H1 (cell line): Measurements from ENCODE around the gene ZDHHC1. TPM values are rescaled to one million over a fixed set of nuclear protein-coding genes. Genes with fewer than 3 reads are reported as not detected.

ENCODE experiments used
- CTCF ChIA-PET: fragments of 300-600 bp; sonication (Branson Sonifier 250); formaldehyde crosslinking; loops from one replicate; lab custom pipeline; 2021; ENCODE audit not compliant: partially characterized antibody; lab: Charles Lee
- POLR2A ChIA-PET: fragments of 300-600 bp; sonication (Branson Sonifier 250); formaldehyde crosslinking; loops from one replicate; lab custom pipeline; 2021; ENCODE audit warnings: inconsistent platforms; ENCODE audit not compliant: partially characterized antibody; lab: Charles Lee
- DNase-seq, 2 experiments: peaks; one replicate each; pipeline versions ENCODE4 v3.0.0 to v3.0.0-alpha.2; 2010 to 2022; ENCODE audit warnings: low spot score in 2 of 2, low read depth in 1 of 2, mixed read lengths in 1 of 2
- FAIRE-seq: peaks from 2 replicates; lab custom pipeline; 2011; peaks lifted over from hg19 to GRCh38; lab: Jason Lieb, UNC
- H2AFZ ChIP-seq: 2 replicates; pipeline ENCODE4 v1.8.1; 2012; ENCODE audit warnings: low read length, inconsistent platforms
- H2AK5ac ChIP-seq: 2 replicates; pipeline ENCODE4 v1.6.1; 2013; ENCODE audit warnings: low read depth, low read length
- H2BK120ac ChIP-seq: replicated peaks from 2 replicates; pipeline ENCODE3; 2013; ENCODE audit warnings: low read depth, low read length, inconsistent platforms
- H2BK12ac ChIP-seq: 2 replicates; pipeline ENCODE4 v1.6.1; 2013; ENCODE audit warnings: low read depth, low read length
- H2BK15ac ChIP-seq: 2 replicates; pipeline ENCODE4 v1.6.1; 2013; ENCODE audit warnings: low read length
- H2BK20ac ChIP-seq: 2 replicates; pipeline ENCODE4 v1.6.1; 2013; ENCODE audit warnings: low read length
- H2BK5ac ChIP-seq: 2 replicates; pipeline ENCODE4 v1.6.1; 2013; ENCODE audit warnings: low read depth, low read length
- H3K14ac ChIP-seq: 2 replicates; pipeline ENCODE4 v1.6.1; 2013; ENCODE audit warnings: inconsistent platforms; ENCODE audit not compliant: insufficient read length
- H3K18ac ChIP-seq: 2 replicates; pipeline ENCODE4 v1.6.1; 2013; ENCODE audit warnings: low read length; ENCODE audit errors: extremely low read depth
- H3K23ac ChIP-seq: 2 replicates; pipeline ENCODE4 v1.6.1; 2013; ENCODE audit warnings: inconsistent platforms; ENCODE audit not compliant: insufficient read length
- H3K23me2 ChIP-seq: 2 replicates; pipeline ENCODE4 v1.6.1; 2013; ENCODE audit warnings: low read depth, low read length
- H3K27ac ChIP-seq: 2 replicates; pipeline ENCODE4 v1.6.1; 2011; ENCODE audit warnings: low read depth, low read length, inconsistent platforms
- H3K27me3 ChIP-seq, 4 experiments: replicated peaks in 1 of 4; 1 replicate in 1 of 4; 2 replicates in 3 of 4; pipeline versions ENCODE4 v1.6.1 to v1.8.1; 2011 to 2013; ENCODE audit warnings: low read length in 3 of 4, mild to moderate bottlenecking in 3 of 4, inconsistent platforms in 2 of 4, mixed read lengths in 2 of 4, moderate library complexity in 1 of 4; ENCODE audit not compliant: control insufficient read depth in 3 of 4, insufficient read depth in 3 of 4; ENCODE audit errors: extremely low read depth in 1 of 4
- H3K36me3 ChIP-seq, 4 experiments: 2 replicates each; pipeline versions ENCODE4 v1.6.1 to v1.8.1; 2011 to 2013; ENCODE audit warnings: mild to moderate bottlenecking in 4 of 4, low read length in 3 of 4, moderate library complexity in 2 of 4, control low read depth in 1 of 4, inconsistent platforms in 1 of 4; ENCODE audit not compliant: insufficient read depth in 4 of 4, control insufficient read depth in 2 of 4
- H3K4ac ChIP-seq: replicated peaks from 2 replicates; pipeline ENCODE3; 2013; ENCODE audit warnings: low read length, low read depth, mixed read lengths, inconsistent platforms; ENCODE audit not compliant: insufficient read length
- H3K4me1 ChIP-seq, 4 experiments: replicated peaks in 1 of 4; 1 replicate in 1 of 4; 2 replicates in 3 of 4; pipeline versions ENCODE4 v1.6.1 to v1.8.1; 2011 to 2013; ENCODE audit warnings: low read length in 3 of 4, inconsistent platforms in 2 of 4, mixed read lengths in 1 of 4; ENCODE audit not compliant: insufficient read depth in 4 of 4, control insufficient read depth in 3 of 4
- H3K4me2 ChIP-seq, 2 experiments: 2 replicates each; pipeline versions ENCODE4 v1.6.1 to v1.8.1; 2011 to 2013; ENCODE audit warnings: low read depth in 2 of 2, low read length in 2 of 2, control low read depth in 1 of 2, inconsistent platforms in 1 of 2, mild to moderate bottlenecking in 1 of 2; ENCODE audit not compliant: insufficient read depth in 1 of 2
- H3K4me3 ChIP-seq, 4 experiments: fragments of 200-600, 300-600 bp in 1 of 4; sonication (generic), shearing (Covaris generic), sonication (Bioruptor Twin) in 1 of 4; 2 replicates each; pipeline versions ENCODE4 v1.5.1 to v1.8.1; 2011 to 2016; ENCODE audit warnings: low read length in 4 of 4, low read depth in 3 of 4, control low read depth in 2 of 4, inconsistent platforms in 2 of 4, mild to moderate bottlenecking in 2 of 4, mixed read lengths in 1 of 4, moderate library complexity in 1 of 4; ENCODE audit not compliant: insufficient read depth in 2 of 4; ENCODE audit errors: extremely low read depth in 1 of 4
- H3K56ac ChIP-seq: replicated peaks from 2 replicates; pipeline ENCODE3; 2013; ENCODE audit warnings: low read depth, mild to moderate bottlenecking, mixed read lengths, low read length, inconsistent platforms; ENCODE audit not compliant: insufficient read length
- H3K79me1 ChIP-seq: 2 replicates; pipeline ENCODE4 v1.6.1; 2013; ENCODE audit warnings: low read depth, low read length, control low read depth
- H3K79me2 ChIP-seq, 2 experiments: 2 replicates each; pipeline versions ENCODE4 v1.6.1 to v1.8.1; 2012 to 2013; ENCODE audit warnings: low read length in 2 of 2, mild to moderate bottlenecking in 2 of 2, inconsistent platforms in 1 of 2; ENCODE audit not compliant: insufficient read depth in 2 of 2, control insufficient read depth in 1 of 2
- H3K9ac ChIP-seq, 4 experiments: replicated peaks in 1 of 4; 1 replicate in 1 of 4; 2 replicates in 3 of 4; pipeline versions ENCODE4 v1.6.1 to v1.8.1; 2011 to 2013; ENCODE audit warnings: low read depth in 3 of 4, low read length in 3 of 4, control low read depth in 2 of 4, mild to moderate bottlenecking in 2 of 4, moderate library complexity in 2 of 4, inconsistent platforms in 1 of 4; ENCODE audit errors: extremely low read depth in 1 of 4
- H3K9me3 ChIP-seq, 2 experiments: 2 replicates each; pipeline versions ENCODE4 v1.6.1 to v1.8.1; 2012 to 2013; ENCODE audit warnings: mild to moderate bottlenecking in 2 of 2, moderate library complexity in 2 of 2, control low read depth in 1 of 2, inconsistent platforms in 1 of 2, low read depth in 1 of 2, low read length in 1 of 2, mixed read lengths in 1 of 2; ENCODE audit not compliant: insufficient read depth in 2 of 2
- H4K20me1 ChIP-seq, 2 experiments: replicated peaks in 1 of 2; 2 replicates each; pipeline versions ENCODE3 to v1.8.1; 2011 to 2013; ENCODE audit warnings: inconsistent platforms in 2 of 2, low read length in 2 of 2, mild to moderate bottlenecking in 1 of 2; ENCODE audit not compliant: insufficient read depth in 2 of 2, control insufficient read depth in 1 of 2
- H4K5ac ChIP-seq: 2 replicates; pipeline ENCODE4 v1.6.1; 2013; ENCODE audit warnings: low read length, low read depth, mixed read lengths, inconsistent platforms; ENCODE audit not compliant: insufficient read length
- H4K8ac ChIP-seq: 2 replicates; pipeline ENCODE4 v1.8.0; 2013; ENCODE audit warnings: mild to moderate bottlenecking, moderate library complexity, low read length, inconsistent platforms; ENCODE audit not compliant: insufficient read depth; ENCODE audit errors: extremely low read depth
- H4K91ac ChIP-seq: replicated peaks from 2 replicates; pipeline ENCODE3; 2013; ENCODE audit warnings: low read length, mixed read lengths, inconsistent platforms; ENCODE audit not compliant: insufficient read length
- RAD21 ChIP-seq, 2 experiments: IDR thresholded peaks in 1 of 2; conservative IDR thresholded peaks in 1 of 2; 2 replicates each; pipeline ENCODE4 v1.6.1; 2011; ENCODE audit warnings: low read depth in 2 of 2, low read length in 2 of 2, improper control_type of control experiment in 1 of 2, inconsistent platforms in 1 of 2, mild to moderate bottlenecking in 1 of 2, moderate library complexity in 1 of 2
- WGBS, 2 experiments: shearing (Covaris generic) in 1 of 2; methylation state at CpG; one replicate each; pipeline versions ENCODE4 v1.1.6 to v1.1.7; 2013 to 2015; ENCODE audit warnings: low lambda C conversion rate in 2 of 2, mixed read lengths in 2 of 2, inconsistent platforms in 1 of 2, low coverage in 1 of 2, missing lambda C conversion rate in 1 of 2; ENCODE audit not compliant: insufficient replicate concordance in 2 of 2, insufficient coverage in 1 of 2, insufficient read length in 1 of 2; ENCODE audit errors: extremely low coverage in 1 of 2, missing lambda C conversion rate in 1 of 2; 5-methylcytosine and 5-hydroxymethylcytosine counted together
- polyA plus RNA-seq, 7 experiments: library from polyadenylated mRNA; depleted of rRNA in 3 of 7; stranded (reverse) in 5 of 7; unstranded in 2 of 7; fragments of >200 nt in 5 of 7; fragments of 200-250 nt in 2 of 7; gene quantifications; 1 replicate in 5 of 7; 2 replicates in 1 of 7; 4 replicates in 1 of 7; pipeline versions ENCODE4 v1.2.1 to v1.2.3, GENCODE V29; 2011 to 2013; ENCODE audit warnings: missing spikeins in 2 of 7, mixed read lengths in 2 of 7
- total RNA-seq: library from RNA; stranded (reverse); fragmentation: NEBNext Ultra II Directional; extraction: Animal tissue kit (Norgen Biotek cat#: 25700); gene quantifications from 2 replicates; pipeline ENCODE4 v1.2.1, GENCODE V29; 2021

ZDHHC1 gene
- total and polyA plus RNA-seq, 2 of the 8 experiments (the other 6 are each of a cell fraction or from before 2014, with no cell fraction given): 3.1 to 4.9 TPM

- FAIRE-seq: no peak
- H3K4me1 ChIP-seq: peaks cover 0 to 34% (median 24%) of the 10 kb centered on the region in 4 experiments; a peak in 6 of 7 replicates
- H3K27me3 ChIP-seq: peaks cover 24 to 48% (median 41%) of the 10 kb centered on the region in 4 experiments
- 0 out of 2 replicates have a peak overlapping the region, but pooled peaks have one; percentile 50 for H2BK12ac ChIP-seq
- no peak overlapping the region for H4K8ac ChIP-seq
- no peak overlapping the region for H2BK120ac ChIP-seq
- H3K9ac ChIP-seq: no peak overlapping the region
- no peaks in the 10 kb centered on the region for H3K79me2 ChIP-seq
- H3K4me3 ChIP-seq: no peak overlapping the region
- H4K20me1 ChIP-seq: peaks cover 6 to 9% of the 10 kb centered on the region in 2 experiments
- no peak overlapping the region for H3K14ac ChIP-seq
- H3K79me1 ChIP-seq: no peaks in the 10 kb centered on the region
- H3K27ac ChIP-seq: no peak overlapping the region
- 83% methylated on average over 15 of the region's 15 CpGs; no CpG with 5 or more reads in 1 of the 2 experiments for WGBS, 2 experiments
- H3K9me3 ChIP-seq: no peaks in the 10 kb centered on the region
- no peak overlapping the region for H3K4ac ChIP-seq
- ChIA-PET POLR2A (interaction anchor here (1.2 kb wide), 1 partner anchor 39 kb away, joined by 3 read pairs; the partner anchor contains the start of gene HSD11B2), CTCF (interaction anchor here (1.1 to 32.4 kb wide), 12 partner anchors 7 to 430 kb away, joined by 3 to 476 read pairs (median 6); partner anchors contain the start of genes CES3 and ZDHHC1)
- H2AFZ ChIP-seq: no peak overlapping the region
- no peak overlapping the region for H3K4me2 ChIP-seq
- H2BK5ac ChIP-seq: no peak overlapping the region
- no peak overlapping the region for H3K23ac ChIP-seq
- no peaks in the 10 kb centered on the region for H3K36me3 ChIP-seq
- no peaks in the 10 kb centered on the region; the same call in 1 of the 2 replicates for H3K23me2 ChIP-seq
- no peak overlapping the region for H4K91ac ChIP-seq
- H4K5ac ChIP-seq: no peak overlapping the region
- no peak for DNase-seq
- H3K56ac ChIP-seq: no peak overlapping the region
- H2BK15ac ChIP-seq: 0 out of 2 replicates have a peak overlapping the region, but pooled peaks have one; percentile 29
- H2BK20ac ChIP-seq: no peak overlapping the region
- H3K18ac ChIP-seq: no peak overlapping the region
- H2AK5ac ChIP-seq: no peak overlapping the region; the same call in 1 of the 2 replicates
- TF ChIP-seq RAD21 (IDR thresholded peaks at IDR 0.05 in 1 of 2, conservative IDR thresholded peaks at IDR 0.05 in 1 of 2; ENCODE audit: low read depth in 2 of 2, low read length in 2 of 2): no peak
These were observed 24.6 kb downstream of the ZDHHC1 start for GRCh38 chr16:67391424-67392300.
